HepG2 (cell line): ENCODE results near the gene C1orf35. TPM values are rescaled to one million over a fixed set of nuclear protein-coding genes. Genes with fewer than 3 reads are reported as not detected.
A peak's percentile ranks its signal among the peaks of the same experiment; 100 is the strongest.

Experiments used
- ARNTL ChIP-seq: sonication (generic); formaldehyde crosslinking; IDR thresholded peaks from 2 replicates; pipeline ENCODE4 v1.4.0; 2020; ENCODE audit warnings: mild to moderate bottlenecking, missing genetic modification reagents
- CBFB ChIP-seq: sonication (generic); formaldehyde crosslinking; IDR thresholded peaks from 2 replicates; pipeline ENCODE4 v1.4.0; 2020; ENCODE audit warnings: missing genetic modification reagents
- CEBPG ChIP-seq: IDR thresholded peaks from 2 replicates; pipeline ENCODE4 v1.6.1; 2016
- FOSL1 ChIP-seq: sonication (generic); formaldehyde crosslinking; IDR thresholded peaks from 2 replicates; pipeline ENCODE4 v1.9.0; 2021; ENCODE audit warnings: missing genetic modification reagents, borderline replicate concordance
- HCFC1 ChIP-seq: fragments of 150-350 bp; IDR thresholded peaks from 2 replicates; pipeline ENCODE4 v1.6.1; 2014; ENCODE audit warnings: low read depth, low read length
- HNF4A ChIP-seq: sonication (generic); formaldehyde crosslinking; IDR thresholded peaks from 2 replicates; pipeline ENCODE4 v1.4.0; 2020; ENCODE audit warnings: missing genetic modification reagents
- HNRNPUL1 ChIP-seq: fragments of 200-400 bp; formaldehyde crosslinking; IDR thresholded peaks from 2 replicates; pipeline ENCODE4 v1.6.1; 2017; ENCODE audit warnings: low read depth, mild to moderate bottlenecking, low read length, moderate library complexity
- KLF6 ChIP-seq: IDR thresholded peaks from 2 replicates; pipeline ENCODE4 v1.8.0; 2016; ENCODE audit warnings: missing biosample characterization, missing genetic modification reagents
- POLR2AphosphoS2 ChIP-seq: IDR thresholded peaks from 2 replicates; pipeline ENCODE4 v1.6.1; 2011; ENCODE audit warnings: low read depth, low read length, improper control_type of control experiment
- RNF2 ChIP-seq: fragments of 450-650 bp; conservative IDR thresholded peaks from 2 replicates; pipeline ENCODE4 v1.6.1; 2016; ENCODE audit warnings: low read depth
- RXRA ChIP-seq: sonication (generic); formaldehyde crosslinking; IDR thresholded peaks from 2 replicates; pipeline ENCODE4 v1.5.1; 2020; ENCODE audit warnings: missing genetic modification reagents
- SSRP1 ChIP-seq: IDR thresholded peaks from 2 replicates; pipeline ENCODE4 v1.6.1; 2016; ENCODE audit warnings: control low read depth
- ZBTB38 ChIP-seq: sonication (generic); formaldehyde crosslinking; IDR thresholded peaks from 2 replicates; pipeline ENCODE4 v1.5.1; 2020; ENCODE audit warnings: mild to moderate bottlenecking, missing genetic modification reagents
- ZNF180 ChIP-seq: sonication (generic); formaldehyde crosslinking; IDR thresholded peaks from 2 replicates; pipeline ENCODE4 v1.4.0; 2020; ENCODE audit warnings: low read depth, missing genetic modification reagents, borderline replicate concordance
- ZNF232 ChIP-seq: sonication (generic); formaldehyde crosslinking; IDR thresholded peaks from 2 replicates; pipeline ENCODE4 v1.4.0; 2020; ENCODE audit warnings: missing genetic modification reagents, borderline replicate concordance
- ZNF614 ChIP-seq: IDR thresholded peaks from 2 replicates; pipeline ENCODE4 v1.6.1; 2018; ENCODE audit warnings: missing biosample characterization, missing genetic modification reagents, inconsistent platforms, borderline replicate concordance
- ZNF674 ChIP-seq: sonication (generic); formaldehyde crosslinking; IDR thresholded peaks from 2 replicates; pipeline ENCODE4 v1.5.0; 2020; ENCODE audit warnings: low read depth, mild to moderate bottlenecking, missing genetic modification reagents
- ZSCAN12 ChIP-seq: sonication (generic); formaldehyde crosslinking; IDR thresholded peaks from 2 replicates; pipeline ENCODE4 v1.9.0; 2021; ENCODE audit warnings: mild to moderate bottlenecking, missing genetic modification reagents
- polyA plus RNA-seq, 8 experiments: library from polyadenylated mRNA; depleted of rRNA in 3 of 8; stranded (reverse) in 7 of 8; unstranded in 1 of 8; fragments of >200 nt; fragmentation: Illumina TruSeq in 4 of 8; extraction: Trizol in 4 of 8; gene quantifications; 2 replicates each; pipeline versions ENCODE4 v1.2.1 to v1.2.3, GENCODE V29; 2011 to 2016; ENCODE audit warnings: low read depth in 4 of 8, missing spikeins in 1 of 8, mixed read lengths in 1 of 8; ENCODE audit not compliant: insufficient read depth in 1 of 8
- total RNA-seq, 5 experiments: library from RNA; depleted of rRNA; stranded (reverse); fragments of >200 nt; fragmentation: Illumina TruSeq; extraction: Trizol; gene quantifications; 2 replicates each; pipeline ENCODE4 v1.2.3, GENCODE V29; 2016; ENCODE audit warnings: low read depth in 1 of 5
- TF ChIP-seq, protein P1 (sequence below): sonication (generic); formaldehyde crosslinking; IDR thresholded peaks from 2 replicates; pipeline ENCODE4 v1.4.0; 2020; ENCODE audit warnings: missing genetic modification reagents, mild to moderate bottlenecking, borderline replicate concordance
- TF ChIP-seq, protein P2 (sequence below): sonication (generic); formaldehyde crosslinking; IDR thresholded peaks from 2 replicates; pipeline ENCODE4 v1.4.0; 2020; ENCODE audit warnings: mild to moderate bottlenecking, missing genetic modification reagents, borderline replicate concordance
- TF ChIP-seq, protein P3 (sequence below): IDR thresholded peaks from 2 replicates; pipeline ENCODE4 v1.6.1; 2016; ENCODE audit warnings: missing genetic modification reagents, missing compliant biosample characterization
- TF ChIP-seq, protein P4 (sequence below): sonication (generic); formaldehyde crosslinking; IDR thresholded peaks from 2 replicates; pipeline ENCODE4 v1.4.0; 2020; ENCODE audit warnings: missing genetic modification reagents
- TF ChIP-seq, protein P5 (sequence below): IDR thresholded peaks from 2 replicates; pipeline ENCODE4 v1.6.1; 2016; ENCODE audit warnings: control low read depth
- TF ChIP-seq, protein P6 (sequence below): sonication (generic); formaldehyde crosslinking; IDR thresholded peaks from 2 replicates; pipeline ENCODE4 v1.8.0; 2022; ENCODE audit warnings: mild to moderate bottlenecking, missing genetic modification reagents, borderline replicate concordance

Gene C1orf35
- total and polyA plus RNA-seq, 2 of the 13 experiments (the other 11 are each of a cell fraction or from before 2014, with no cell fraction given), result 8.1 to 19.3 TPM

DNA sequence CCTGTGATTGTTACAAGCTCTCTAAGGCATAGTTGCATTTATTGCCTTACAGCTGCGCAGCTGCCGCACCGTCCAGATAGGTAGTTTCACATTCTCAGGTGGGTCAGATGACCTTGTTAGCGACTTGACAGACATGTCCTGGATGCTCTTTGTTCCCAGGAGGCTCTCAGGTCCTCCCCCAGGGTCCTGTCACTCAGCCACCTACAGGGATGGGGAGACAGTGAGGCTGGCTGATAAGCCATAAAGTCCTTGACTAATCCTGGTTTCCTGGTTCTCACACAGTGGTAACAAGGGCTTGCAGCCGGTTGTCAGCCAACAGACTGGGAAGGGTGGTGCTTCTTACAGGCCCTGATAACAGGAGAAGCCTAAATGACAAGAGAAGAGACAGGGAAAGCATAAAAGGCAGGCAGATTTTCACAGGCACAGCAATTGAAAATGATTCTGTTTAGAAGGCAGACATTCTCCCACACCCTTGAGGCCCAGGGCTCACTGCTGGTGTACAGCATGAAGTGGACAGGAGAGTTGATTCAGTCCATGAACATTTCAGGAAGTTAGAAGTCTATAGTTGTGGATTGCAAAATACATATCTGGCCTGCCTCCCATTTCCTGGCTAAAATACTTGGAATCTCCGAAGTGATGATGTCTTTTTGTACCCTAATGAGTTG, 17.7 kb downstream of the C1orf35 start (continued):
- TF ChIP-seq ZNF180 (CRISPR knock-in tag) (no peak), KLF6 (CRISPR knock-in tag) (no peak), RNF2 (no peak), ARNTL (CRISPR knock-in tag) (no peak), HNF4A (CRISPR knock-in tag) (0 out of 2 replicates have a peak, but pooled peaks have one; percentile 16), ZNF232 (CRISPR knock-in tag) (no peak), ZSCAN12 (CRISPR knock-in tag) (no peak), CEBPG (CRISPR knock-in tag) (no peak), ZNF614 (CRISPR knock-in tag) (no peak), HNRNPUL1 (no peak), POLR2AphosphoS2 (peak; percentile 39; the same call in 1 of the 2 replicates), ZNF674 (CRISPR knock-in tag) (no peak), FOSL1 (no peak), ZBTB38 (CRISPR knock-in tag) (no peak), SSRP1 (CRISPR knock-in tag) (no peak), CBFB (no peak), HCFC1 (no peak), RXRA (CRISPR knock-in tag) (no peak)
- TF ChIP-seq, protein P1, sequence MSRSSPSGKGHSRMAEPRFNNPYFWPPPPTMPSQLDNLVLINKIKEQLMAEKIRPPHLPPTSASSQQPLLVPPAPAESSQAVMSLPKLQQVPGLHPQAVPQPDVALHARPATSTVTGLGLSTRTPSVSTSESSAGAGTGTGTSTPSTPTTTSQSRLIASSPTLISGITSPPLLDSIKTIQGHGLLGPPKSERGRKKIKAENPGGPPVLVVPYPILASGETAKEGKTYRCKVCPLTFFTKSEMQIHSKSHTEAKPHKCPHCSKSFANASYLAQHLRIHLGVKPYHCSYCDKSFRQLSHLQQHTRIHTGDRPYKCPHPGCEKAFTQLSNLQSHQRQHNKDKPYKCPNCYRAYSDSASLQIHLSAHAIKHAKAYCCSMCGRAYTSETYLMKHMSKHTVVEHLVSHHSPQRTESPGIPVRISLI (CRISPR knock-in tag), result no peak
- TF ChIP-seq, protein P2, sequence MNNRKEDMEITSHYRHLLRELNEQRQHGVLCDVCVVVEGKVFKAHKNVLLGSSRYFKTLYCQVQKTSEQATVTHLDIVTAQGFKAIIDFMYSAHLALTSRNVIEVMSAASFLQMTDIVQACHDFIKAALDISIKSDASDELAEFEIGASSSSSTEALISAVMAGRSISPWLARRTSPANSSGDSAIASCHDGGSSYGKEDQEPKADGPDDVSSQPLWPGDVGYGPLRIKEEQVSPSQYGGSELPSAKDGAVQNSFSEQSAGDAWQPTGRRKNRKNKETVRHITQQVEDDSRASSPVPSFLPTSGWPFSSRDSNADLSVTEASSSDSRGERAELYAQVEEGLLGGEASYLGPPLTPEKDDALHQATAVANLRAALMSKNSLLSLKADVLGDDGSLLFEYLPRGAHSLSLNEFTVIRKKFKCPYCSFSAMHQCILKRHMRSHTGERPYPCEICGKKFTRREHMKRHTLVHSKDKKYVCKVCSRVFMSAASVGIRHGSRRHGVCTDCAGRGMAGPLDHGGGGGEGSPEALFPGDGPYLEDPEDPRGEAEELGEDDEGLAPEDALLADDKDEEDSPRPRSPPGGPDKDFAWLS (CRISPR knock-in tag), result no peak
- TF ChIP-seq, protein P3, sequence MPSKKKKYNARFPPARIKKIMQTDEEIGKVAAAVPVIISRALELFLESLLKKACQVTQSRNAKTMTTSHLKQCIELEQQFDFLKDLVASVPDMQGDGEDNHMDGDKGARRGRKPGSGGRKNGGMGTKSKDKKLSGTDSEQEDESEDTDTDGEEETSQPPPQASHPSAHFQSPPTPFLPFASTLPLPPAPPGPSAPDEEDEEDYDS, result no peak
- TF ChIP-seq, protein P4, sequence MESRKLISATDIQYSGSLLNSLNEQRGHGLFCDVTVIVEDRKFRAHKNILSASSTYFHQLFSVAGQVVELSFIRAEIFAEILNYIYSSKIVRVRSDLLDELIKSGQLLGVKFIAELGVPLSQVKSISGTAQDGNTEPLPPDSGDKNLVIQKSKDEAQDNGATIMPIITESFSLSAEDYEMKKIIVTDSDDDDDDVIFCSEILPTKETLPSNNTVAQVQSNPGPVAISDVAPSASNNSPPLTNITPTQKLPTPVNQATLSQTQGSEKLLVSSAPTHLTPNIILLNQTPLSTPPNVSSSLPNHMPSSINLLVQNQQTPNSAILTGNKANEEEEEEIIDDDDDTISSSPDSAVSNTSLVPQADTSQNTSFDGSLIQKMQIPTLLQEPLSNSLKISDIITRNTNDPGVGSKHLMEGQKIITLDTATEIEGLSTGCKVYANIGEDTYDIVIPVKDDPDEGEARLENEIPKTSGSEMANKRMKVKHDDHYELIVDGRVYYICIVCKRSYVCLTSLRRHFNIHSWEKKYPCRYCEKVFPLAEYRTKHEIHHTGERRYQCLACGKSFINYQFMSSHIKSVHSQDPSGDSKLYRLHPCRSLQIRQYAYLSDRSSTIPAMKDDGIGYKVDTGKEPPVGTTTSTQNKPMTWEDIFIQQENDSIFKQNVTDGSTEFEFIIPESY (CRISPR knock-in tag), result no peak
- TF ChIP-seq, protein P5, sequence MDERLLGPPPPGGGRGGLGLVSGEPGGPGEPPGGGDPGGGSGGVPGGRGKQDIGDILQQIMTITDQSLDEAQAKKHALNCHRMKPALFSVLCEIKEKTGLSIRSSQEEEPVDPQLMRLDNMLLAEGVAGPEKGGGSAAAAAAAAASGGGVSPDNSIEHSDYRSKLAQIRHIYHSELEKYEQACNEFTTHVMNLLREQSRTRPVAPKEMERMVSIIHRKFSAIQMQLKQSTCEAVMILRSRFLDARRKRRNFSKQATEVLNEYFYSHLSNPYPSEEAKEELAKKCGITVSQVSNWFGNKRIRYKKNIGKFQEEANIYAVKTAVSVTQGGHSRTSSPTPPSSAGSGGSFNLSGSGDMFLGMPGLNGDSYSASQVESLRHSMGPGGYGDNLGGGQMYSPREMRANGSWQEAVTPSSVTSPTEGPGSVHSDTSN (CRISPR knock-in tag), result peak; percentile 60
- TF ChIP-seq, protein P6, sequence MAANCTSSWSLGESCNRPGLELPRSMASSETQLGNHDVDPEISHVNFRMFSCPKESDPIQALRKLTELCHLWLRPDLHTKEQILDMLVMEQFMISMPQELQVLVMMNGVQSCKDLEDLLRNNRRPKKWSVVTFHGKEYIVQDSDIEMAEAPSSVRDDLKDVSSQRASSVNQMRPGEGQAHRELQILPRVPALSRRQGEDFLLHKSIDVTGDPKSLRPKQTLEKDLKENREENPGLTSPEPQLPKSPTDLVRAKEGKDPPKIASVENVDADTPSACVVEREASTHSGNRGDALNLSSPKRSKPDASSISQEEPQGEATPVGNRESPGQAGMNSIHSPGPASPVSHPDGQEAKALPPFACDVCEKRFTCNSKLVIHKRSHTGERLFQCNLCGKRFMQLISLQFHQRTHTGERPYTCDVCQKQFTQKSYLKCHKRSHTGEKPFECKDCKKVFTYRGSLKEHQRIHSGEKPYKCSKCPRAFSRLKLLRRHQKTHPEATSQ (CRISPR knock-in tag), result no peak
